ENCODE results near the gene FNDC7.

GRCh38 chr1:108716437-108717230 is 3.9 kb downstream of the FNDC7 start:
- no peak for TF ChIP-seq CTCF (IDR thresholded peaks at IDR 0.05 in 2 of 3, conservative IDR thresholded peaks at IDR 0.05 in 1 of 3; ENCODE audit: control insufficient read depth in 2 of 3, extremely low read depth in 1 of 3, insufficient read depth in 1 of 3, low read depth in 3 of 3, low read length in 3 of 3)
- no peak for TF ChIP-seq EP300 (IDR thresholded peaks at IDR 0.05; ENCODE audit: borderline replicate concordance in 1 of 2, control insufficient read depth in 1 of 2, low read depth in 2 of 2, low read length in 2 of 2)
- no peak for TF ChIP-seq POLR2A (IDR thresholded peaks at IDR 0.05; ENCODE audit: low read depth, low read length)
- no peak for TF ChIP-seq RCOR1 (conservative IDR thresholded peaks at IDR 0.05; ENCODE audit: low read depth, low read length)
- no peak for TF ChIP-seq TCF12 (IDR thresholded peaks at IDR 0.05; ENCODE audit: low read depth, low read length)
